ENCODE data around the gene VWA5A. TPM values are rescaled to one million over a fixed set of nuclear protein-coding genes. Genes with fewer than 3 reads are reported as not detected.
A peak's percentile ranks its signal among the peaks of the same experiment; 100 is the strongest.

The VWA5A gene
- total RNA-seq, 4 donors from 2014 or later: 19.5 to 23.5 (median 21.3) TPM

GRCh38 chr11:124143034-124143433, 27.8 kb downstream of the VWA5A start:
- H3K36me3 ChIP-seq: peaks cover 17 to 25% of the 10 kb centered on the region in 2 donors
- H3K27me3 ChIP-seq: no peaks in the 10 kb centered on the region
- H3K27ac ChIP-seq: no peak overlapping the region
- H3K4me3 ChIP-seq (replicated peaks in 1 of 3): no peak overlapping the region
- TF ChIP-seq, protein P1, sequence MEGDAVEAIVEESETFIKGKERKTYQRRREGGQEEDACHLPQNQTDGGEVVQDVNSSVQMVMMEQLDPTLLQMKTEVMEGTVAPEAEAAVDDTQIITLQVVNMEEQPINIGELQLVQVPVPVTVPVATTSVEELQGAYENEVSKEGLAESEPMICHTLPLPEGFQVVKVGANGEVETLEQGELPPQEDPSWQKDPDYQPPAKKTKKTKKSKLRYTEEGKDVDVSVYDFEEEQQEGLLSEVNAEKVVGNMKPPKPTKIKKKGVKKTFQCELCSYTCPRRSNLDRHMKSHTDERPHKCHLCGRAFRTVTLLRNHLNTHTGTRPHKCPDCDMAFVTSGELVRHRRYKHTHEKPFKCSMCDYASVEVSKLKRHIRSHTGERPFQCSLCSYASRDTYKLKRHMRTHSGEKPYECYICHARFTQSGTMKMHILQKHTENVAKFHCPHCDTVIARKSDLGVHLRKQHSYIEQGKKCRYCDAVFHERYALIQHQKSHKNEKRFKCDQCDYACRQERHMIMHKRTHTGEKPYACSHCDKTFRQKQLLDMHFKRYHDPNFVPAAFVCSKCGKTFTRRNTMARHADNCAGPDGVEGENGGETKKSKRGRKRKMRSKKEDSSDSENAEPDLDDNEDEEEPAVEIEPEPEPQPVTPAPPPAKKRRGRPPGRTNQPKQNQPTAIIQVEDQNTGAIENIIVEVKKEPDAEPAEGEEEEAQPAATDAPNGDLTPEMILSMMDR (IDR thresholded peaks at IDR 0.05): no peak
- no peak for TF ChIP-seq POLR2A (IDR thresholded peaks at IDR 0.05)
- 88 to 97% methylated on average over 2 of the region's 2 CpGs for WGBS, 2 donors
- no peak for DNase-seq
- H3K9me3 ChIP-seq: no peaks in the 10 kb centered on the region
- intact Hi-C loops (cut with DNase I): no loop called here
- H3K4me1 ChIP-seq: no peaks in the 10 kb centered on the region

DNA sequence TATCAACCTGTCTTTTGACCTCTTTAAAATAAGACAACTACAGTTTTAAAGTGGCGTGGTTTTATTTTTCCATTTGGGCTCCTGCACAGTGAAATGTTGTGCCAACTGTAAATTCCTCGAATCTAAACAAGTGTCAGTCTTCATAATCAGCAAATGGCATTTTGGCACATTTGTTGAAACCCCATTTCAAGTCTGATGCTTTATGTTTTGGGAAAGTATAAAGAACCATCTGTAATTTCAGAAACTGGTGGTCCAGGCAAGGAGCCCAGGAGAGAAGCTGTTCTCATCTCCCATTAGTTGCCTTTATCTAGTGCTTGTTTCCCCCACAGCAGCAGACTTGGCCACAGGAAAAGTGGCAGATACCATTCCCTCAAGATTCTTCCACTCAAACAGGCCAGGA, 32.7 kb downstream of the VWA5A start:
- TF ChIP-seq, protein P1 (IDR thresholded peaks at IDR 0.05): no peak
- TF ChIP-seq POLR2A (IDR thresholded peaks at IDR 0.05): no peak
- intact Hi-C loops (cut with DNase I): no loop called here
- H3K27ac ChIP-seq: no peak overlapping the region
- H3K27me3 ChIP-seq: no peaks in the 10 kb centered on the region
- WGBS, 2 donors: 85 to 90% methylated on average over 2 of the region's 2 CpGs
- no peak for DNase-seq
- no peak overlapping the region for H3K4me3 ChIP-seq (replicated peaks in 1 of 3)
- H3K36me3 ChIP-seq: peaks cover 1 to 21% of the 10 kb centered on the region in 2 donors
- H3K4me1 ChIP-seq: no peaks in the 10 kb centered on the region
- H3K9me3 ChIP-seq: no peaks in the 10 kb centered on the region

- 81 to 86% methylated on average over 5 of the region's 5 CpGs for WGBS, 2 donors
- Histone ChIP-seq H3K27ac (no peak overlapping the region), H3K36me3 (peaks cover 0 to 11% of the 10 kb centered on the region in 2 donors), H3K9me3 (no peaks in the 10 kb centered on the region), H3K27me3 (no peaks in the 10 kb centered on the region), H3K4me3 (replicated peaks in 1 of 3) (no peak overlapping the region), H3K4me1 (no peaks in the 10 kb centered on the region)
- TF ChIP-seq, protein P1 (IDR thresholded peaks at IDR 0.05): no peak
- intact Hi-C loops (cut with DNase I): no loop called here
- DNase-seq: no peak
Observed at GRCh38 chr11:124150684-124151083, 35.4 kb downstream of the VWA5A start.

GRCh38 chr11:124152770-124153407, 37.6 kb downstream of the VWA5A start:
- no peak for TF ChIP-seq POLR2A (IDR thresholded peaks at IDR 0.05)
- TF ChIP-seq, protein P1 (IDR thresholded peaks at IDR 0.05): peak in 1 of 6 experiments; percentile 17
- Histone ChIP-seq H3K4me3 (replicated peaks in 1 of 3) (no peak overlapping the region), H3K27me3 (no peaks in the 10 kb centered on the region), H3K27ac (no peak overlapping the region), H3K9me3 (no peaks in the 10 kb centered on the region), H3K36me3 (peaks cover 0 to 4% of the 10 kb centered on the region in 2 donors), H3K4me1 (no peaks in the 10 kb centered on the region)
- 91 to 92% methylated on average over 3 of the region's 3 CpGs for WGBS, 2 donors
- intact Hi-C loops (cut with DNase I): no loop called here
- DNase-seq: no peak

DNA sequence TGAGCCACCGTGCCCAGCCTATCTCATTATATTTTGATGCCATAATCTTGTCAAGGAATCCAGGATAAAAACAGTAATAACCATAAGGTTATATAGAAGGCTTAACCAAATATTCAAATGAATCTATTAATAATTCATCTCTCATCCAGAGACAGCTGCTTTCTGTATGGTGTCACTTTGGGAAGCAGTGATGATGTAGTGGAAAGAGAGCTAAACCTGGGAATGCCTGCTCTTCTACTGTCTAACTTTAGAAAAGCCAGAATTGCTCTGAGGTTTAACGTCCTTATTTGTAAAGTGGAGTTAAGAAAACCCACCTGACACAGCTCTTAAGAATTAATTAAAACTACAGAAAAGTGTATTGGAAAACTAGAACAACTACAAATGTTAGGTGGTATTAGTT, 38.6 kb downstream of the VWA5A start:
- WGBS, 2 donors: 74 to 80% methylated on average over 2 of the region's 2 CpGs
- peaks cover 0 to 4% of the 10 kb centered on the region in 2 donors for H3K36me3 ChIP-seq
- no peak overlapping the region for H3K27ac ChIP-seq
- no peaks in the 10 kb centered on the region for H3K4me1 ChIP-seq
- DNase-seq: no peak
- H3K27me3 ChIP-seq: no peaks in the 10 kb centered on the region
- no peak overlapping the region for H3K4me3 ChIP-seq (replicated peaks in 1 of 3)
- TF ChIP-seq POLR2A (IDR thresholded peaks at IDR 0.05): no peak
- TF ChIP-seq, protein P1 (IDR thresholded peaks at IDR 0.05): no peak
- no peaks in the 10 kb centered on the region for H3K9me3 ChIP-seq
- intact Hi-C loops (cut with DNase I): no loop called here
